ENCODE data around the gene CENPT.

DNA sequence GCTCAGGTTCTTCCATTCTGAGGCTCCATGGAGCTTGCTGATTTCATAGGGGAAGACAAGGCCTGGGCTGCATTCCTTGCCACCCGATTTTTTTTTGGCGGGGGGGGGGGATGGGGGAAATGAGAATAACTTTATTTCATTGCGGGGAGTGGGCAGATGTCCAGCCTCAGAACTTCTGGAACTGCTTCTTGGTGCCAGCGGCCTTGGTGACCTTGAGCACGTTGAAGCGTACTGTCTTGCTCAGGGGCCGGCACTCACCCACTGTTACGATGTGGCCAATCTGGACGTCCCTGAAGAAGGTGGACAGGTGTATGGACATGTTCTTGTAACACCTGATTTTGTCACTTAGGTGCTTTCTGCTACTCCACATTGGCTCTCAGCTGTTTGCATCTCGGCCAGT, 8.3 kb upstream of the CENPT start:
- TF ChIP-seq, protein P1, sequence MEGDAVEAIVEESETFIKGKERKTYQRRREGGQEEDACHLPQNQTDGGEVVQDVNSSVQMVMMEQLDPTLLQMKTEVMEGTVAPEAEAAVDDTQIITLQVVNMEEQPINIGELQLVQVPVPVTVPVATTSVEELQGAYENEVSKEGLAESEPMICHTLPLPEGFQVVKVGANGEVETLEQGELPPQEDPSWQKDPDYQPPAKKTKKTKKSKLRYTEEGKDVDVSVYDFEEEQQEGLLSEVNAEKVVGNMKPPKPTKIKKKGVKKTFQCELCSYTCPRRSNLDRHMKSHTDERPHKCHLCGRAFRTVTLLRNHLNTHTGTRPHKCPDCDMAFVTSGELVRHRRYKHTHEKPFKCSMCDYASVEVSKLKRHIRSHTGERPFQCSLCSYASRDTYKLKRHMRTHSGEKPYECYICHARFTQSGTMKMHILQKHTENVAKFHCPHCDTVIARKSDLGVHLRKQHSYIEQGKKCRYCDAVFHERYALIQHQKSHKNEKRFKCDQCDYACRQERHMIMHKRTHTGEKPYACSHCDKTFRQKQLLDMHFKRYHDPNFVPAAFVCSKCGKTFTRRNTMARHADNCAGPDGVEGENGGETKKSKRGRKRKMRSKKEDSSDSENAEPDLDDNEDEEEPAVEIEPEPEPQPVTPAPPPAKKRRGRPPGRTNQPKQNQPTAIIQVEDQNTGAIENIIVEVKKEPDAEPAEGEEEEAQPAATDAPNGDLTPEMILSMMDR (IDR thresholded peaks at IDR 0.05; ENCODE audit: insufficient read depth, low read length, poor library complexity, severe bottlenecking): no peak
- no peak for TF ChIP-seq EZH2phosphoT487 (conservative IDR thresholded peaks at IDR 0.05; ENCODE audit: low read length)
